ENCODE data around the gene COX7A1. TPM values are rescaled to one million over a fixed set of nuclear protein-coding genes. Genes with fewer than 3 reads are reported as not detected.
A peak's percentile ranks its signal among the peaks of the same experiment; 100 is the strongest.
"Not testable (repeated sequence)": the region's sequence is repeated elsewhere in the genome, so short reads cannot be mapped to it uniquely, and the experiment has no call there.

Gene COX7A1
- total RNA-seq, 4 donors from 2014 or later, result 50.4 to 66.6 (median 61.7) TPM

GRCh38 chr19:36183245-36183628 lies 31.0 kb upstream of the COX7A1 start:
- ATAC-seq, result no peak
- WGBS, 2 donors (ENCODE audit: low coverage in 1 of 2), result 70 to 79% methylated on average over 8 of the region's 10 CpGs
- H3K36me3 ChIP-seq, result peaks cover 0 to 23% of the 10 kb centered on the region in 2 donors
- H3K4me1 ChIP-seq, result peaks cover 0 to 5% (median 0%) of the 10 kb centered on the region in 3 donors
- no peaks in the 10 kb centered on the region for H3K9me3 ChIP-seq
- TF ChIP-seq EP300 (IDR thresholded peaks at IDR 0.05), result no peak
- TF ChIP-seq POLR2A (IDR thresholded peaks at IDR 0.05), result no peak
- no peak for TF ChIP-seq POLR2AphosphoS5 (IDR thresholded peaks at IDR 0.05)
- TF ChIP-seq, protein P1, sequence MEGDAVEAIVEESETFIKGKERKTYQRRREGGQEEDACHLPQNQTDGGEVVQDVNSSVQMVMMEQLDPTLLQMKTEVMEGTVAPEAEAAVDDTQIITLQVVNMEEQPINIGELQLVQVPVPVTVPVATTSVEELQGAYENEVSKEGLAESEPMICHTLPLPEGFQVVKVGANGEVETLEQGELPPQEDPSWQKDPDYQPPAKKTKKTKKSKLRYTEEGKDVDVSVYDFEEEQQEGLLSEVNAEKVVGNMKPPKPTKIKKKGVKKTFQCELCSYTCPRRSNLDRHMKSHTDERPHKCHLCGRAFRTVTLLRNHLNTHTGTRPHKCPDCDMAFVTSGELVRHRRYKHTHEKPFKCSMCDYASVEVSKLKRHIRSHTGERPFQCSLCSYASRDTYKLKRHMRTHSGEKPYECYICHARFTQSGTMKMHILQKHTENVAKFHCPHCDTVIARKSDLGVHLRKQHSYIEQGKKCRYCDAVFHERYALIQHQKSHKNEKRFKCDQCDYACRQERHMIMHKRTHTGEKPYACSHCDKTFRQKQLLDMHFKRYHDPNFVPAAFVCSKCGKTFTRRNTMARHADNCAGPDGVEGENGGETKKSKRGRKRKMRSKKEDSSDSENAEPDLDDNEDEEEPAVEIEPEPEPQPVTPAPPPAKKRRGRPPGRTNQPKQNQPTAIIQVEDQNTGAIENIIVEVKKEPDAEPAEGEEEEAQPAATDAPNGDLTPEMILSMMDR (IDR thresholded peaks at IDR 0.05), result no peak
- H3K27ac ChIP-seq, result no peak overlapping the region
- H3K4me3 ChIP-seq, result no peak overlapping the region
- H3K27me3 ChIP-seq, result no peaks in the 10 kb centered on the region

DNA sequence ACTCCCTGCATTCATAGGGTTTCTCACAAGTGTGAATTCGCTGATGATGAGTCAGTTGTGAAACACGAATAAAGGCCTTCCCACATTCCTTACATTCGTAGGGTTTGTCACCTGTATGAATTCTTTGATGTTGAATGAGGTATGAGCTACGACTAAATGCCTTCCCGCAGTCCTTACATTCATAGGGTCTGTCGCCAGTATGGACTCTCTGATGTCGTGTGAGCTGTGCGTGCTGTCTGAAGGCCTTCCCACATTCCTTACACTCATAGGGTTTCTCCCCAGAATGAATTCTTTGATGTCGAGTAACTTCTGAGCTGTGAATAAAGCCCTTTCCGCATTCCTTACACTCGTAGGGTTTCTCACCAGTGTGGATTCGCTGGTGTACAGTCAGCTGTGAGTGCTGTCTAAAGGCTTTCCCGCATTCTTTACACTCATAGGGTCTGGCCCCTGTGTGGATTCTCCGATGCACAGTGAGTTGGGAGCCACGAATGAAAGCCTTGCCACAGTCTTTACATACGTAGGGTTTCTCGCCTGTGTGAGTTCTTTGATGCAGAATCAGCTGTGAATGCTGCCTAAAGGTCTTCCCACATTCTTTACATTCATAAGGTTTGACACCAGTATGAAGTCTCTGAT lies 30.5 kb upstream of the COX7A1 start:
- 81 to 85% methylated on average over 12 to 14 of the region's 17 CpGs for WGBS, 2 donors (ENCODE audit: low coverage in 1 of 2)
- H3K27ac ChIP-seq, result no peak overlapping the region

GRCh38 chr19:36179077-36179476 lies 26.8 kb upstream of the COX7A1 start:
- H3K4me1 ChIP-seq, H3K27me3 ChIP-seq, H3K27ac ChIP-seq, ATAC-seq, H3K9me3 ChIP-seq, H3K4me3 ChIP-seq: not testable (repeated sequence)
- WGBS, 2 donors (ENCODE audit: low coverage in 1 of 2), result 59 to 67% methylated on average over 2 of the region's 2 CpGs
- peaks cover 0 to 19% of the 10 kb centered on the region in 2 donors for H3K36me3 ChIP-seq

More for the DNA sequence above, 30.5 kb upstream of the COX7A1 start:
- TF ChIP-seq EP300 (IDR thresholded peaks at IDR 0.05) (no peak), POLR2A (IDR thresholded peaks at IDR 0.05) (no peak), POLR2AphosphoS5 (IDR thresholded peaks at IDR 0.05) (no peak)
- TF ChIP-seq, protein P1 (IDR thresholded peaks at IDR 0.05), result no peak
- Histone ChIP-seq H3K27me3 (no peaks in the 10 kb centered on the region), H3K36me3 (peaks cover 0 to 22% of the 10 kb centered on the region in 2 donors), H3K4me1 (peaks cover 0 to 5% (median 0%) of the 10 kb centered on the region in 3 donors), H3K4me3 (no peak overlapping the region), H3K9me3 (no peaks in the 10 kb centered on the region)
- ATAC-seq, result no peak

DNA sequence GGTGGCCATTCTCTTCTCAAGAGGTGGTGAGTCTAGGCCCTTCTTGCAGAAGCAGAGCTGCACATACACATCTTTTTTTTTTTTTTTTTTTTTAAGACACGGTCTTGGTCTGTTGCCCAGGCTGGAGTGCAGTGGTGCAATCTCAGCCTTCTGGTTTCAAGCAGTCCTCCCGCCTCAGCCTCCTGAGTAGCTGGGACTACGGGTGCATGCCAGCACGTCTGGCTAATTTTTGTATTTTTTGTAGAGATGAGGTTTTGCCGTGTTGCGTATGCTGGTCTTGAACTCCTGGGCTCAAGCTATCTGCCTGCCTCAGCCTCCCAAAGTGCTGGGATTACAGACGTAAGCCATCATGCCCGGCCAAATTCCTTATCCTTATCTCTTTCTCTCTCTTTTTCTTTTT lies 21.6 kb upstream of the COX7A1 start:
- H3K9me3 ChIP-seq, H3K27ac ChIP-seq, H3K27me3 ChIP-seq, ATAC-seq, H3K4me3 ChIP-seq, H3K36me3 ChIP-seq: not testable (repeated sequence)
- H3K4me1 ChIP-seq, result peaks cover 0 to 31% (median 0%) of the 10 kb centered on the region in 3 donors
- 70 to 86% methylated on average over 4 to 8 of the region's 8 CpGs for WGBS, 2 donors (ENCODE audit: low coverage in 1 of 2)

GRCh38 chr19:36172852-36173251 lies 20.6 kb upstream of the COX7A1 start:
- no peak for TF ChIP-seq POLR2AphosphoS5 (IDR thresholded peaks at IDR 0.05)
- no peak for TF ChIP-seq EP300 (IDR thresholded peaks at IDR 0.05)
- TF ChIP-seq, protein P1 (IDR thresholded peaks at IDR 0.05), result no peak
- no peak for TF ChIP-seq POLR2A (IDR thresholded peaks at IDR 0.05)
- Histone ChIP-seq H3K9me3 (no peaks in the 10 kb centered on the region), H3K36me3 (no peaks in the 10 kb centered on the region), H3K27ac (peak overlapping the region in 1 of 4 donors; percentile 49), H3K27me3 (no peaks in the 10 kb centered on the region), H3K4me3 (no peak overlapping the region), H3K4me1 (peaks cover 0 to 34% (median 0%) of the 10 kb centered on the region in 3 donors)
- WGBS, 2 donors (ENCODE audit: low coverage in 1 of 2), result 88 to 100% methylated on average over 4 to 5 of the region's 5 CpGs
- ATAC-seq, result no peak

DNA sequence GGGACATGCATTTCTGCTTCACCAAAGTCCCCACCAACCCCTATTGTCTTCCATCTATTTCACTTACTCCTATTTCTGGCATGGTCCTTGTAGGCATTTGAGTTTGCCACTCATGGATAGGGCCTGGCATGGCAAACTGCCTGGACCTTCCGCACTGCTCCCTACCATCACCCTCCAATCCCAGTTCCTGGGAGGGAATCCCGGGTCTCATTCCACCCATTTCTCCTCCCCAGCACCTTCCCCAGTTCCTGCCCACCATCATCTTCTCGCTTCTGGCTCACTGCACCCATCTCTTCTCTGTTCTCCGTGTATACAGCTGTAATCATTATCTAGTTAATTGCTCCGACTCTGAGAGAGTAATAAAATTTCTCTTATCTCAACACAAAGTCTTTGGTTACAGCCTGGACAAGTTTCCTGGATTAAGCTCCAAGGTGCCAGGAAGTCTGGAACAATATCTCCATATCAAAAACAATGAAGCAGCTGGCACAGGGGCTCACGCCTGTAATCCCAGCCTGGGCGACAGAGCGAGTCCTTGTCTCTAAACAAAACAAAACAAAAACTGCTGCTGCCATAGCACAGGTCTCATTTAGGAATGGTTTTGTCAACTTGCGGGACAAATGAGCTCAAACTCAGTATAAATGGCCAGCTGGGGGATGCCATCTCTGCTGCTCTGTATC lies 17.0 kb upstream of the COX7A1 start:
- no peak overlapping the region for H3K4me3 ChIP-seq

More for the DNA sequence above, 17.0 kb upstream of the COX7A1 start:
- H3K27ac ChIP-seq, result peak overlapping the region; percentile 49 to 81 (median 68)
- H3K9me3 ChIP-seq, result no peaks in the 10 kb centered on the region
- H3K36me3 ChIP-seq, result peaks cover 0 to 17% of the 10 kb centered on the region in 2 donors
- TF ChIP-seq POLR2AphosphoS5 (IDR thresholded peaks at IDR 0.05), result peak; percentile 48
- no peak for TF ChIP-seq EP300 (IDR thresholded peaks at IDR 0.05)
- TF ChIP-seq, protein P1 (IDR thresholded peaks at IDR 0.05), result no peak
- no peak for TF ChIP-seq POLR2A (IDR thresholded peaks at IDR 0.05)
- WGBS, 2 donors (ENCODE audit: low coverage in 1 of 2), result 36 to 39% methylated on average over 9 of the region's 9 CpGs
- H3K27me3 ChIP-seq, result no peaks in the 10 kb centered on the region
- H3K4me1 ChIP-seq, result peaks cover 0 to 34% (median 0%) of the 10 kb centered on the region in 3 donors
- ATAC-seq, result no peak
